GM18526 (cell line): ENCODE measurements around the gene SPATS2L.

Source experiments
- POLR2A ChIP-seq: IDR thresholded peaks from 3 replicates; pipeline ENCODE4 v1.6.1; 2011; ENCODE audit not compliant: insufficient read length; ENCODE audit errors: extremely low read depth

The SPATS2L gene

DNA sequence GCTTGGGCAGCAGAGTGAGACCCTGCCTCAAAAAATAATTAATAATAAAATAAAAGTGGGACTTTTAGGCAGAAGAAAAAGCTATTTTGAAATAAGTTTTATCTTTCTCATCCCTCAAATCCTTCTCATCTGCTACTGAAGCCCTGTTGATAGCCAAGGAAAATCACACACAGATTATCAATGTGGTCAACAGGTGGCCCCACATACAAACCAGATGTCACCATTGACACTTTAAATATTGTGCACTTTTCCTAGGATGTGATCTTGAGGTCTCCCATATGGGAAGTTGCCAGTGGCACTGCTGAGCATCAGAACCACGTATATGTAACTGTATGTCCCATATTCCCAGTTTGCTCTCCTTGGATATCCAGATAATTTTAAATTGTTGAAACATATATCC lies 138.8 kb downstream of the SPATS2L start:
- no peak for TF ChIP-seq POLR2A

DNA sequence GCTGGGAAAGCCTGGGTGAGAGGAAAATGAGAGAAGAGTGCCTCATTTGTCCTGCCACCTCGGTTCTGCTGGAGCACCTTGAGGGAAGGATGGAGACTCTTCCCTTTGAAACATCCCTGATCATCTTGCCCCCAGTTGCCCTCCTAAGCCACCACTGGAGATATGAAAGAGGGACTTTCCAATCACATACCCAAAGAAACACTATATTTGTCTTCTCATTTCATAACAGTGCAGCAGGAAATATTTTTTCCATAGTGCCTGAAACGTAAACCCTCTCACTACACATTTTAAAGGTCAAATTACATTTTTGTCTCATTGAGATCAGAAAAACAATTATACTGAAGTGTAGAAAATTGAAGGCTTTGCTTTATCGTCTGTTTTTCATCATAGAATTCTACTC lies 140.1 kb downstream of the SPATS2L start:
- no peak for TF ChIP-seq POLR2A

DNA sequence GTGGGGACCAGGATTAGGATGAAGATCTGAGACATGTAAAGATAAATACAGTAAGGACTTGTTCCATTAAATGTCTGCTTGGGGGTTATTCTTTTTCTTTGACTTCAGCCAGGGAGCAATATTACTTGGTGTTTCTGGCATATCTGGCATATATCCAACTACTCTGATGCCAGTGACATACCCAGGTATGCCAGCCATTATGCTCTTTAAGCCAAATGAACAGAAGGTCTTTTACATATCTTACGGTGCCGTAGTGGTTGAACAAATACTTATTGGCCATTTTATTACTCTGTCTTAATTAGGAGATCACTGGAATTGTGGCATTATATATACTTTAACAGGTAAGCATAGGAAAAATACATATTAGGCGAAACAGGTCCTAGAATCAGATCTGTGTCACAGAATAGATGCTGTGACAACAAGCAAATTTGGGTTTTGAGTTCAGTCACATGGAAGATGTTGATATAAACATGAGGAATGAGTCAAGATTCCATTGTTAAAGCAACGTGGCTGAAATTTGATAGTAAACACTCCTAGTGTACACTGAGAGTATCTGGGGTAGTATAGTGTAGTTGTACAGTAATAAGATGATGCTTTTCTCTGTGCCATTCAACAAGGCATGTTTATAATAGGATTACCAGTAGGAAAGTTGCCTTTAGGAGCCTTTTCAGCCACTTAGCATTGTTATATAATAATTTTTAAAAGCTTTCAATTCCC lies 140.8 kb downstream of the SPATS2L start:
- no peak for TF ChIP-seq POLR2A

- TF ChIP-seq POLR2A: no peak
Measured at GRCh38 chr2:200448455-200448854, 142.0 kb downstream of the SPATS2L start.

GRCh38 chr2:200449149-200449548 lies 142.7 kb downstream of the SPATS2L start:
- TF ChIP-seq POLR2A: no peak

GRCh38 chr2:200450288-200450687 lies 143.8 kb downstream of the SPATS2L start:
- no peak for TF ChIP-seq POLR2A

DNA sequence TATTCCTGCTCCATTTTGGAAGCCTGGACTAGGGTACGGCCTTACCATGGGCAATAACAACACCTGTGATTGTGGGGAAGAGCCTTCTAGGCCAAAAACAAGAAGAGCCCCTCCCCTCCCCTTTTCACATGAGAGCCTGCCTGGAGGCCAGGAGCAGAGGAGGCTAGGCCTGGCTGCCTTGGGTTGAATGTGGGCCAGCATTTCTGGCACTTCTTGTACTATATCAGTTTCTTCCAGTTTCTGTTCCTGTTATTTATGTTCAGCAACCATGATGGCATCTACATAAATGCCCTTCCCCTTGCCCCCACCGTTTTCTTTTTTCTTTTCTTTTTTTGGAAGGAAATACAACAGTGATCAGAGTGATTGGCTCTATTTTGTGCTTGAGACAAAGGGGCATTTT lies 145.0 kb downstream of the SPATS2L start:
- no peak for TF ChIP-seq POLR2A

DNA sequence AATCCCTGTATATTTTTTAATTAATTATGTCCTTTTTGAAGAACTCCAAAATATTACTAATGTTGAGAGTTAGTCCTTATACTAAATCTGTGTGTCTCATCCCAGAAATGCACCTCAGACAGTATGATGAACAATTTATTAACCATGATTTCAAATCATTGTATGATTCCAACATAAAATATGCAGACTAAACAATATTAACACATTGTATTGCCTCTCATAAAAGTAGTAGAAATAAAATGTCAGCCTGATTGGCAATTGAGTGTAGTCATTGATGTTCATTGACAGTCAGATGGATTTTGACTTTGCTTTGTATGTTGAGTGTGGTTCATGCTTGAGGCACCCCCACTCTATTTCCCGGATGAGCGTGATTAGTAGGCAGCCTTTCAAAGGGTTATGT lies 145.9 kb downstream of the SPATS2L start:
- no peak for TF ChIP-seq POLR2A

DNA sequence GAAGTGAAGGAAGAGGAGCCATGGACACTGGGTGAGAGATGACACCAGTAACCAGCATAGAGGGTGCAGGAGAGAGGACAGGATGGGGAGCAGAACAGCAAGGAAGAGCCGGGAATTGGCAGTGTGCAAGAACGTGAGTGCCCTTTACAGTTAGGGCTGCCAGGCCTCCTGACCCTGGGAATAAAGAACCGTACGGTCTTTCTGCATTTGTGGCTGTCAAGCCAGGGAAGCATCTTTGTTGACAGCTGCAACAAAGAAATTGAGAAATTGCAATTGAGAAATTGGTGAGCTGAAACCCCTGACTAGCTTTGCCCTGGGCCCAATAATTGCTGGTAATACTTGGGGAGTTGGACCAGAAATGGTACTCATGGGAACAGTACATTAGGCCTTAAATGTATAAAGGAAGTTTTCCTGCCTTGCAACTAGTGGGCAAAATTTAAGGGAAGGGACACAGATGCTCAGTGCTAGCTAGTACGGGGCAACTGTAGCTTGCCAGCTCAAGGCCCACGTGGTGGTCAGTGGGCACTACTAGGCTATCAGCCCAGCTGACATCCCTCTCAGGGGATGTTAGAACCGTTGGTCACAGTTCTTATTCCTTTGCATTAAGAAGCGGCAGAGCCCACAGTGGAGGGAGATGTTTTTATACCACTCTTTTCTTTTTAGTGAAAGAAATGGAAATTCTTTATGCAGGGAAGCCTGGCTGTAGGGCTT lies 146.8 kb downstream of the SPATS2L start:
- no peak for TF ChIP-seq POLR2A

GRCh38 chr2:200453853-200454534 lies 147.5 kb downstream of the SPATS2L start:
- TF ChIP-seq POLR2A: no peak

DNA sequence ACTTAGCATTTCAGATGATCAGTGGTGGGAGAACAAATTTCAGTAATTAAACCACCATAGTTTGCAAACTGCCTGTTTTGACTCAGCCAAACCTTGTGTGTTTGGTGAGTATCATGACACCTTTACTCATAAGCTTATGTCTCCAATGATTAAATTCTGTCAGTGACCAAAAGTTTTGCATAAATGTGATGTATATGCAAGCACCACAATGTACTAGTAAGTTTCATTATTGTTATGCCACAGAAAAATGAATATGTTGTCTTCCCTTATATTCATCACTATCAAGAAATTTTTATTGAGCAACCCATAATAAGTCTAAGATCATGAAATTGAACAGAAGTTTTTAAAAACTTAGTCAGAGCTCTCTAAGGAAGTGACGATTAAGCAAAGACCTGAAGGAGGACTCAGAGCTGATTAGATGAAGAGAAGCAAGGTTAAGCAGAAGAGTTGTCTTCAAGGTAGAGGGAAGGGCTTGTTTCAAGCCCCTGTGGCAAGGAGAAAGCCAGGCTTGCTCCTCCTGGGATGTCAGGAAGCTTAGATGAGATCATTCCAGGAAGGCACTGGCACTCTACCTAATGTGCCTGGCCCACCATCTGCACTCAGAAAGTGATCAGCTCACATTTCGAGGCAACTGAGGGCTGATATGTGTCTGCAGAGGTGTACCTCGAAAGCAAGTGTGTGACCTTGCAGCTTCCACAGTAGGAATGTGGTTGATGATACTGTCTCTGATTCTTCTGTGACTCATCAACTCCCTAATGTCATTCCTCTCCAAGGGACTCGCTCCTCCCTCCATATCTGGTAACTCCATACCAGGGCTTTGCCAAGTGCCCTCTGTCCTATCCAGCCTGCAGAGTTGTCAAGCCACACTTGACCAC lies 148.7 kb downstream of the SPATS2L start:
- TF ChIP-seq POLR2A: no peak

- no peak for TF ChIP-seq POLR2A
Measured at GRCh38 chr2:200455958-200456421, 149.5 kb downstream of the SPATS2L start.

DNA sequence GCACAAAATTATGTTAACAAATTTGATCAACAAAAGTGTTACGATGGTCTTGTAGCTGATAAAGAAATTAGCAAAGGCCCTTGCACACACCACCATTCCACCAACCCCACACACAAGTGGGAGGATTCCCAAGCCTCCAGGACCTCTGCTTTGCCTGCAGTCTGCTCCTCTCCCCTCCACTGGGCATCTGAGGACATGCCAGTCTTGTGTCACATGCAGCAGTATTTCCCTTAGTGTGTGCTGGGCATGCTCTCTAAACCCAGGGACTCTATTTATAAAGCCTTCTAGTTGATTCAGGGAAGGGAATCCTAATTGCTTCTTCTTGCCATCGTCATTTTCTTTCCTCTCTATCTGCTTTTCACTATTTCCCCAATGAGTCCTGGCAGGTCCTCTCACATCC lies 150.1 kb downstream of the SPATS2L start:
- no peak for TF ChIP-seq POLR2A

DNA sequence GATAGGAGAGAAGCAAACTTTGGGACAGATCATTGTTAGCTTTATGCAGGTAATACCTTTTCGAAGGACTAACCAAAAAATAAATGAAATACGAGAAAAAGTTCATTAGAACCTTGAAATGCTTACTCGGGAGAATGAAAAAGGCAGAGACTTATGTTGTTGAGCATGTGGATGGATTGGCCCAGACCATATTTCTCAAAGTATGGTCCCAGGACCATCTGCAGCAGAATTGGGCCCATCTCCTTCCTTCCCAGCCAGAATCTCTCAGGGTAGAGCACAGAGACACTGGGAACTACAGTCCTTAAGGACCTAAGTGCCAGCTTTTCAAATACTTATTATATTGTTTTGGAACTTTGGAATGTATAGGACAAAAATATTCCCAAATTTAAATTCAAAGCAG lies 152.6 kb downstream of the SPATS2L start:
- no peak for TF ChIP-seq POLR2A
